Fibroblast of lung (primary cell): ENCODE data around the gene PCDH10. TPM values are rescaled to one million over a fixed set of nuclear protein-coding genes. Genes with fewer than 3 reads are reported as not detected.

ENCODE experiments used
- DNase-seq, 2 donors: peaks; one replicate each; pipeline versions ENCODE4 v3.0.0 to v3.0.0-alpha.2; 2010; ENCODE audit warnings: low read depth in 2 of 2
- H2AFZ ChIP-seq: 2 replicates; pipeline ENCODE4 v1.5.1; 2012; ENCODE audit warnings: low read length, control low read depth, inconsistent platforms
- H3K27ac ChIP-seq: 2 replicates; pipeline ENCODE4 v1.5.1; 2011; ENCODE audit warnings: low read length, control low read depth; ENCODE audit not compliant: insufficient read depth
- H3K27me3 ChIP-seq: 2 replicates; pipeline ENCODE4 v1.5.1; 2011; ENCODE audit warnings: mild to moderate bottlenecking, low read length; ENCODE audit not compliant: control insufficient read depth, insufficient read depth
- H3K36me3 ChIP-seq: 2 replicates; pipeline ENCODE4 v1.5.1; 2011; ENCODE audit warnings: low read length; ENCODE audit not compliant: control insufficient read depth, insufficient read depth
- H3K4me1 ChIP-seq: 2 replicates; pipeline ENCODE4 v1.5.1; 2011; ENCODE audit warnings: low read length; ENCODE audit not compliant: control insufficient read depth, insufficient read depth; ENCODE audit errors: extremely low read depth
- H3K4me2 ChIP-seq: 2 replicates; pipeline ENCODE4 v1.5.1; 2011; ENCODE audit warnings: low read length, control low read depth; ENCODE audit not compliant: insufficient read depth; ENCODE audit errors: extremely low read depth
- H3K4me3 ChIP-seq, 4 experiments: fragments of 200-600 bp in 1 of 4; sonication (generic) in 1 of 4; replicated peaks in 1 of 4; 2 replicates each; pipeline ENCODE4 v1.5.1; 2011 to 2016; ENCODE audit warnings: low read length in 4 of 4, low read depth in 3 of 4, mild to moderate bottlenecking in 3 of 4, control low read depth in 2 of 4, inconsistent platforms in 1 of 4, mixed read lengths in 1 of 4; ENCODE audit not compliant: insufficient read depth in 1 of 4; ENCODE audit errors: control extremely low read depth in 1 of 4
- H3K79me2 ChIP-seq: 2 replicates; pipeline ENCODE4 v1.5.1; 2012; ENCODE audit warnings: mild to moderate bottlenecking, low read length, inconsistent platforms; ENCODE audit not compliant: control insufficient read depth, insufficient read depth
- H3K9ac ChIP-seq: 2 replicates; pipeline ENCODE4 v1.5.1; 2011; ENCODE audit warnings: mild to moderate bottlenecking, low read length, control low read depth; ENCODE audit not compliant: insufficient read depth
- H3K9me3 ChIP-seq: 2 replicates; pipeline ENCODE4 v1.5.1; 2012; ENCODE audit warnings: low read depth, low read length; ENCODE audit not compliant: control insufficient read depth, insufficient read depth
- H4K20me1 ChIP-seq: 2 replicates; pipeline ENCODE4 v1.5.1; 2011; ENCODE audit warnings: low read length; ENCODE audit not compliant: control insufficient read depth, insufficient read depth; ENCODE audit errors: extremely low read depth
- CTCF ChIP-seq, 2 donors: IDR thresholded peaks in 1 of 2; conservative IDR thresholded peaks in 1 of 2; 1 replicate in 1 of 2; 2 replicates in 1 of 2; pipeline ENCODE4 v1.5.1; 2011 to 2012; ENCODE audit warnings: low read length in 2 of 2, control low read depth in 1 of 2, inconsistent platforms in 1 of 2, low read depth in 1 of 2, mild to moderate bottlenecking in 1 of 2
- EZH2 ChIP-seq: IDR thresholded peaks from 2 replicates; pipeline ENCODE4 v1.5.1; 2012; ENCODE audit warnings: low read length, control low read depth, mild to moderate bottlenecking; ENCODE audit errors: missing control alignments
- polyA plus RNA-seq, 2 donors: library from polyadenylated mRNA; depleted of rRNA in 1 of 2; stranded (reverse) in 1 of 2; unstranded in 1 of 2; fragments of >200 nt; gene quantifications; 2 replicates each; pipeline ENCODE4 v1.2.1, GENCODE V29; 2011 to 2012; ENCODE audit warnings: missing spikeins in 1 of 2
- total RNA-seq: library from RNA; depleted of rRNA; stranded (reverse); fragments of >200 nt; gene quantifications from 2 replicates; pipeline ENCODE4 v1.2.1, GENCODE V29; 2014

The PCDH10 gene
- total and polyA plus RNA-seq, 2 donors (not counting 1 experiment from before 2014, with no cell fraction given): 0.66 to 2.0 TPM

GRCh38 chr4:133151341-133151690 is 2.2 kb downstream of the PCDH10 start:
- Histone ChIP-seq H2AFZ (peak overlapping the region; percentile 29), H3K27me3 (peaks cover 3% of the 10 kb centered on the region), H4K20me1 (no peaks in the 10 kb centered on the region), H3K9me3 (no peaks in the 10 kb centered on the region), H3K79me2 (no peaks in the 10 kb centered on the region), H3K36me3 (no peaks in the 10 kb centered on the region), H3K4me1 (peaks cover 5% of the 10 kb centered on the region), H3K27ac (no peak overlapping the region), H3K4me3 (peak overlapping the region; percentile 47 to 65 (median 60)), H3K9ac (no peak overlapping the region), H3K4me2 (peak overlapping the region; percentile 71)
- TF ChIP-seq CTCF (conservative IDR thresholded peaks at IDR 0.05 in 1 of 2, IDR thresholded peaks at IDR 0.05 in 1 of 2; ENCODE audit: low read depth in 1 of 2, low read length in 2 of 2) (no peak), EZH2 (no peak)
- DNase-seq: peak; percentile 15 to 47

GRCh38 chr4:133151691-133152329 is 2.7 kb downstream of the PCDH10 start:
- no peaks in the 10 kb centered on the region for H4K20me1 ChIP-seq
- peak overlapping the region; percentile 71 for H3K4me2 ChIP-seq
- peak overlapping the region; percentile 36 for H2AFZ ChIP-seq
- no peaks in the 10 kb centered on the region for H3K9me3 ChIP-seq
- peaks cover 3% of the 10 kb centered on the region for H3K27me3 ChIP-seq
- no peak overlapping the region for H3K9ac ChIP-seq
- peaks cover 5% of the 10 kb centered on the region for H3K4me1 ChIP-seq
- peak overlapping the region; percentile 47 to 65 (median 60) for H3K4me3 ChIP-seq
- H3K36me3 ChIP-seq: no peaks in the 10 kb centered on the region
- no peaks in the 10 kb centered on the region for H3K79me2 ChIP-seq
- DNase-seq: peak; percentile 12 to 64
- TF ChIP-seq EZH2 (no peak), CTCF (conservative IDR thresholded peaks at IDR 0.05 in 1 of 2, IDR thresholded peaks at IDR 0.05 in 1 of 2; ENCODE audit: low read depth in 1 of 2, low read length in 2 of 2) (peak in 1 of 2 donors; percentile 22)
- H3K27ac ChIP-seq: no peak overlapping the region

- peak; percentile 21 to 60 for DNase-seq
- peak overlapping the region; percentile 47 to 65 (median 60) for H3K4me3 ChIP-seq
- H3K9ac ChIP-seq: no peak overlapping the region
These were observed 3.3 kb downstream of the PCDH10 start for GRCh38 chr4:133152330-133152821.

More at GRCh38 chr4:133152330-133152821, 3.3 kb downstream of the PCDH10 start:
- TF ChIP-seq EZH2: peak; percentile 48
- TF ChIP-seq CTCF (conservative IDR thresholded peaks at IDR 0.05 in 1 of 2, IDR thresholded peaks at IDR 0.05 in 1 of 2; ENCODE audit: low read depth in 1 of 2, low read length in 2 of 2): no peak
- H3K36me3 ChIP-seq: no peaks in the 10 kb centered on the region
- peak overlapping the region; percentile 71 for H3K4me2 ChIP-seq
- no peak overlapping the region for H3K27ac ChIP-seq
- H3K9me3 ChIP-seq: no peaks in the 10 kb centered on the region
- peaks cover 3% of the 10 kb centered on the region for H3K27me3 ChIP-seq
- H3K4me1 ChIP-seq: peaks cover 5% of the 10 kb centered on the region
- H3K79me2 ChIP-seq: no peaks in the 10 kb centered on the region
- no peaks in the 10 kb centered on the region for H4K20me1 ChIP-seq
- H2AFZ ChIP-seq: peak overlapping the region; percentile 42
